Tibial nerve (tissue), 4 donors: ENCODE results near the gene NCF2.

Source experiments
- CTCF ChIP-seq, 5 experiments: fragments of 200-600 bp in 3 of 5; fragments of 450-650 bp in 2 of 5; sonication (generic) in 3 of 5; IDR thresholded peaks; one replicate each; pipeline ENCODE4 v1.5.1; 2016 to 2019; ENCODE audit warnings: antibody characterized with exemption in 5 of 5, mild to moderate bottlenecking in 3 of 5, moderate library complexity in 2 of 5
- EP300 ChIP-seq, 2 donors: sonication (generic); formaldehyde crosslinking; IDR thresholded peaks; one replicate each; pipeline ENCODE4 v1.6.1; 2017; ENCODE audit warnings: antibody characterized with exemption in 2 of 2, mild to moderate bottlenecking in 1 of 2
- POLR2A ChIP-seq, 2 donors: fragments of 450-650 bp; IDR thresholded peaks; one replicate each; pipeline ENCODE4 v1.6.1; 2017; ENCODE audit warnings: antibody characterized with exemption in 2 of 2, mild to moderate bottlenecking in 2 of 2, moderate library complexity in 2 of 2

GRCh38 chr1:183632114-183632513 lies 41.9 kb upstream of the NCF2 start:
- TF ChIP-seq POLR2A (IDR thresholded peaks at IDR 0.05), result no peak
- no peak for TF ChIP-seq CTCF (IDR thresholded peaks at IDR 0.05)
- TF ChIP-seq EP300 (IDR thresholded peaks at IDR 0.05), result no peak
